GM18519 (cell line): ENCODE measurements around the gene LARP1.

Experiments used
- ATAC-seq: cut with Tn5 transposase; IDR thresholded peaks from one replicate; pipeline ENCODE4 v1.9.1; 2021; ENCODE audit warnings: mild to moderate bottlenecking, moderate library complexity; ENCODE audit not compliant: unreplicated experiment, low FRiP score

LARP1 gene

DNA sequence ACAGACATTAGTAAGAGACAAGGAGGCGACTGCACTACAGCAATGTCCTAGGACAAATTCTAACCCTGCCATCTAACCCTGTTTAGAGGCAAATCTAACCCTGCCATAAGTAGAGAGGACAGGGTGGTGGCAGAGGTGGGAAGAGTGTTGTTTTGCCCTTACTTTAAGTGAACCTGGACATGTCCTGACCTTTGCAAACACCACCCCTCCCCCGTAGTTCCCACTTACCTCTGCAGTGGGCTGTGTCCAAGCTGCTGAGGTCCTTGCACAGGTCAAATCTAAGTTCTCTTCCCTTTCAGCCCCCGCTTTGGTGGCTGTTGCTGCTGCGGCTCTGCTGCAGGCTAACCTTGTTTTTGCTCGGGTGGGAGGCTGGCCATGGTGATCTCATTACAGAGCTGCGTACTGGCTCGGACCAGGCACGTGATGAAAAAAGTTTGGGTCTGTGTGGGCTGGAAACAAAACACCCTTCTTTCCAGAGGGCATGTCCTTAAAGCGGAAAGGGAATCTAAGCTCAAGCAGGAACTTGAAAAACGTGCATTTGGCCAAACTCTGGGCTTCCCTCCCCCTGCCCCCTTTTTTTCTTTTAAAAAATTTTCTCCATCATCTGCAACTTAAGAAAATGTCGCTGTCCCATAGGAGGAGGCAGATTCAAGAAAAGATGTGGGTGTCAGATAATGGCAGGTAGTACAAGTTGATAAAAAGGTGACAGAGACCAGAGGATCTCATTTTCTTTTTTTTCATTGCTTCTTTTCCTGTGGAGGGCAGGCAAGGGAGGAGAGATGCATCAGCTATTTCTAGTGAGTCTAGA is 95.3 kb downstream of the LARP1 start, which contains the start of gene FAXDC2:
TSS of gene FAXDC2 (minus strand) at position 349 of the 808 bp plus-strand sequence. CDS start 12,425 bp downstream, outside the sequence.
- ATAC-seq: peak; percentile 55

DNA sequence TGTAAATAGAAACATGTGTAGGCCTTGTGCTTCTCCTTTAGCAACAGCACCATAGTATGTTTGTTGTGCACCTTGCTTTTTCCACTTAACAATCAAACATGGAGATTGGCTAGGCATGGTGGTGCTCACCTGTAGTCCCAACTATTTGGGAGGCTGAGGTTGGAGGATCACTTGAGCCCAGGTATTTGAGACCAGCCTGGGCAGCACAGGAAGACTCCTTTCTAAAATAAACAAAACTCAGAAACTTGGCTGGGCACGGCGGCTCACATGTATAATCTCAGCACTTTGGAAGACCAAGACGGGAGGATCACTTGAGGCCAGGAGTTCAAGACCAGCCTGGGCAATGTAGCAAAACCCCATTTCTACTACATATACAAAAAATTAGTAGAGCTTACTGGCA is 96.2 kb downstream of the LARP1 start:
- ATAC-seq: no peak

DNA sequence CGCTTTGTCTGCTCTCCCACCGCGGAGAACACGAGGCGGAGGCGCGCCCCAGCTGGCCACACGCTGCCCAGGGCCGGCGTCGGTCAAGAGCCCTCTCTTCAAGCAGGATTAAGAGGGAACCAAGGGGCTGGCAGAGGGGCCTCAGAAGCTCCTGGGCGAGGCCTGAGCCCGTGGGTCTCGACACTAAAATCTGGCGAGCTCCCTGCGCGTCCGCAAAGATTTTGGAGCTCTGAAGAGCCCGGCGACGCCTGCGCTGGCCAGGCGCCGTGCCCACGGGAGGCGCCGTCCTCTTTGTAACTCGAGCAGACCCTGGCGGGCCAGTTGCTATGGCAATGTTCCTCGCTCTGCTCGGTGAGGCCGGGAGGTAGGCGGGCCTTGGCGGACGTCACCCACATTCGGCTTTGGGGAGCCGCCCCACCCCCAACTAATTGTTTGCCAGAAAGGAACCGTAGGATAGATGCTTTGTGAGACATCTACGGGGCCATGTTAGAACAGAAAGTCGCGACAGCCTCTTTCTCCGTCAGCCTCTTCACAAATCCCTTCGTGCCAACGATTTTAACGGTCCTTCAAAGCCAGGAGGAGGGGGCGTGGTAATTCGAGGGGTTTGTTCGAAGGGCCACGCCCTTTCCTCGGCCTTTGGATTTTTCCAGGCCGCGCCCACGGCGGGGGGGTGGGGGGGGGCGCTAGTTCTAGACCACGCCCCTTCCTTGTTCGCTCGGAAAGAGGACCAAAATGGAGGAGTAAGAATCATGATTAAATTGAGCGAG is 102.5 kb downstream of the LARP1 start:
- peak; percentile 51 for ATAC-seq

DNA sequence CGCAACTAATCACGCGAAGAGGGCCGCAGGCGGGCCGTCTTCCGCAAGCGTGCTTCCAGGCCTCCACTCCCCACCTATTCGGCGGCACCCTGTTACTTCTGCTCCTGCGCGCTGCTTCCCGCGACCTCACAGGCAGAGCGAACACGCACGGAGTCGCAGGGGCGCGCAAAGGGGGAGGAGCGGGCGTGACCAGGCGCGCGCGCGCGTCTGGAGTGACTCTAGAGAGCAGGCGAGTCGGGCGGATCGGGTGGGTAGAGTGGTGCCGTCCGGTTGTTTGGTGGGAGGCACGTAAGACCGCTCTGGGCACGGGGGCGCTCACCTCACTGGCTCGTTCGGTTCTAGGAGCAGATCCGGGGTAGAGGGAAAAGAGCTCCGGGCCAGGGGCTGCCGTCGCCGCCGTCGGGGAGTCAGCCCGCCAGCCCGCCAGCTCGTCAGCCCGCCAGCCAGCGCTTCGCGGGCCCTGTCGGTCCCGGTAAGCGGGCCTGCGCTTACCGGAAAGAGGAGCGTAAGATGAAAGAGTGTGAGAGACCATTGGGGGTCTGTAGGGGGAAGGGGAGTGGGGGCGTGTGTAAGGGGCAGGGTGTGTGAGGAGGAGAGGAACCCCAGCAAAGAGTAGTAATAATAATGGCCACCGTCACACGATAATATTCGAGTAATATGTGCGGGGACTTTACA is 103.3 kb downstream of the LARP1 start, which contains the start of gene CNOT8:
TSS of gene CNOT8 (plus strand) at position 331 of the 675 bp plus-strand sequence. CDS start 4,652 bp downstream, outside the sequence.
- ATAC-seq: peak; percentile 61

DNA sequence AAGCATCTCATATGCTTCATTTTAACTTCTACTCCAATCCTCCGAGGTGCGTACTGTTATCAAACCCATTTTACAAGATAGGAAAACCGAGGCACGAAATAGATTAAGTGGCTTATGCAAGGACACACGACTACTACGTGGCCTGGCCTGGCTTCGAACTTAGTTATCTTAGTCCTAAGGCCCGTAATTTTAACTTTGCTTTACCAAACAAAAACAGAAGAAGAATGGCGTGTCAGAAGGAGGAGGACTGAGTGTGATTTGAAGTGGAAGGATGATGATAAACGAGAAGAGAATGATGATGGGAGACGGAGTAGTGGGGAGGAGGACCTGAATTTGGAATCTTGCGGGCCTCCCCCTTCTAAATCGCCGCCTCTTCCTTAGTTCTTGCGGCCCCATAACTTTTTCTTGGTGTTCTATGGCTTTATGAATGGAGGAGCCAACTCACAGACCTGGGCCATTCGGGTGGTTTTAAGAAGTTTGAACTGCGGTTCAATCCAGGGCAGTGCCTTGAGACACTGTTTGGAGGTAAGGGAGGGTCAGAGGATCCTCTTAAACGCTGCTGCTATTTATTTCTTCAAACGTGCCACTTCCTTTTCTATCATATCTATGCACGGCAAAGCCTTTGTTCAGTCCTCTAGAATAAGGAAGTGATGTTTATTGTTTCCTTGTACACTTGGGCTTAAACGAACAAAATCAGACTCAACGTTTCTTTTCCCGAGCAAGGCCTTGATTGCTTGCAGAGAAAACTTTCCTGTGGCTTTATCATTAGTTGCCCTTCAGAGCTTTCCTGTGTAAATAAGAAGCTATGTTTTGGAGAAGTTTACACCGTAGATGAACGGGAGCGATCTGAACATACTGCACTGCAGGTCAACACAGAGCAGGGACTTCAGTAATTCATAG is 104.0 kb downstream of the LARP1 start:
- peak; percentile 27 for ATAC-seq

DNA sequence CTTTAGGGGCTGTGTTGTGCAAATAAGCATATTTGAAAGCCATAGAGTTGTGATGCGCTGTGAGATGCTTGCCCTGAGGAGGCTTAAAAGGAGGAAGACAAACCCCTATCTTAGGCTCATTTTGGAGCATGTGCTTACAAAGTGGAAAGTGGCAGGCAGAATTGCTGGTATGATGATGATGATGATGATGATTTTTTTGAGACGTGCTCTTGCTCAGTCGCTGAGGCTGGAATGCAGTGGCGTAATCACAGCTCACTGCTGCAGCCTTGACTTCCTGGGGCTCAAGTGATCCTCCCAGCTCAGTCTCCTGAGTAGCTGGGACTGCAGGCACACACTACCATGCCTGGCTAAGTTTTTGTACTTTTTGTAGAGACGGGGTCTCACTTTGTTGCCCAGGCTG is 104.9 kb downstream of the LARP1 start:
- ATAC-seq: no peak

DNA sequence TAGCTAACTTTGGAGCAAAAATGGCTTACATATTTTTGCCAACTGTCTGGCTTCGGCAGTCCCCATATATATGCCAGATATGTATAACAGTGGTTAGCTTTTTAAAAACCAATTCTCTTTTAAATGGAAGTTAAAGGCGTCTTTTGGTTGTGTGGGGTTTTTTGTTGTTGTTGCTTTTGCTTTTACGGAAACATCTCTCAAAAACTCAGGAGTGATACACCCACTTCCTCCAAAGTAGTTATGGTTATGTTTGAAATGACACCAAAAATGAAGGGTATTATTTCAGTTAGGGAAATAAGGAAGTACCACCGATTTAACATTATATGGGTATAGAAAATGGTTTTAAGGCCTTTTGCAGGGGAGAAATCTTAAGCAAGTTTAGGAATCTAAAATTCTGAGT is 105.6 kb downstream of the LARP1 start:
- ATAC-seq: no peak

DNA sequence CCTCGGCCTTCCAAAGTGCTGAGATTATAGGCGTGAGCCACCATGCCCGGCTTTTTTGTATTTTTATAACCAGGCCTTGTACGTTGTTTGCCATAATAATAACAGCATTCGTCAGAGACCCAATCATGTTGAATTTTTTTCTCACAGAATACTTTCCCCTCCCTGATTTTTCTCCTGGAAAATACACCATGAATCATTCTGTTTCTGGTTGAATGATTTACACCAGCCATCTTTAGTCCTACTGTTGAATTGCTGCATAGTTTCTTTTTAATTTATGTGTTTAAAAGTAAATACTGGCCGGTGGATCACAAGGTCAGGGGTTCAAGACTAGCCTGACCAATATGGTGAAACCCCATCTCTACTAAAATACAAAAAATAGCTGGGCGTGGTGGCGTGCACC is 106.8 kb downstream of the LARP1 start:
- ATAC-seq: no peak

DNA sequence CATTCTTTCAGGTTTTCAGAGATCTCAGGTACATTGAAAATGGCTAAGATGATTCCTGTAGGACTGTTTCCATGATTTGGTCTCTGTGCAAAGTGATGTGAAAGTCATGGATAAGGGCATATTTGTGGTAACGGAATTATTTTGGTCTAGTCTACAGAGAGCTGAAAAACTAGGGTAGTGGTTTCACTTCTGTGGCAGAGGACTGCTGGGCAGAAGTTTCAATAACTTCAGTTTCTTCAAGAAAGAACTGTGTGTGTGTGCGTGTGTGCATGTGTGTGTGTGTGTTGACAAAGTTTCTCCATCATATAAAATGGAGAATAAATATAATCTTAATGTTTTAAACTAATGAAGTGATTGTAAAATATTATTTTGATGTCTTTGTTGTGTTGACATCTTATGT is 107.6 kb downstream of the LARP1 start:
- ATAC-seq: no peak

DNA sequence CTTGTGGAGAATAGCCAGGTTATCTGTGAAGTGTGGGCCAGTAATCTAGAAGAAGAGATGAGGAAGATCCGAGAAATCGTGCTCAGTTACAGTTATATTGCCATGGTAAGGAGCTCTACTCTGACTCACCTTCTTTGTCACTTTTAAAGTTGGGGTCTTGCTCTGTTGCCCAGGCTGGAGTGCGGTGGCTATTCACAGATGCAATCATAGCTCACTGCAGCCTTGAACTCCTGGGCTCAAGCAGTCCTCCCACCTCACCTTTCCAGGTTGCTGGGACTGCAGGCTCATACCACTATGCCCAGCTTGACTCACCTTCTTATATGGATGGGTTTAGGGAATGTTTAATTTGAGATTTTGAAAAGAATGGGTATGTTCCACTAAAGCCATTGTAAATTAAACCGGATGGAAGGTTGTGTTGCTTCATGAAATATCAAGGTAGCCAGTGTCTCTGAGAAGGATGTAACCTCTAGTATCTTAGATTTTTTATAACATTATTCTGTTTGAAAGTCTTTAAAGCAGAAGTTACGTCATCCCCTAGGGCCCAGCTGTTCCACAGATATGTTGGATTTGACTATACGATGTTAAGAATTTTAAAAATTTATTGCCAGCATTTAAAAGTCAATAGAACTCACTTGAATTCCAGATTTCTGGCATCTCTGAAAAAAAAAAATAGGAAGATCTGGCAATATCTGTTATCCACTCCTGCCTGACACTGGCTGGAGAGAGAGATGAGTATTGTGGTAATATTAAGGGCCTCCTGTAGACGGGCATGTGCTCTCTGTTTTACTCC is 108.3 kb downstream of the LARP1 start:
- ATAC-seq: no peak

DNA sequence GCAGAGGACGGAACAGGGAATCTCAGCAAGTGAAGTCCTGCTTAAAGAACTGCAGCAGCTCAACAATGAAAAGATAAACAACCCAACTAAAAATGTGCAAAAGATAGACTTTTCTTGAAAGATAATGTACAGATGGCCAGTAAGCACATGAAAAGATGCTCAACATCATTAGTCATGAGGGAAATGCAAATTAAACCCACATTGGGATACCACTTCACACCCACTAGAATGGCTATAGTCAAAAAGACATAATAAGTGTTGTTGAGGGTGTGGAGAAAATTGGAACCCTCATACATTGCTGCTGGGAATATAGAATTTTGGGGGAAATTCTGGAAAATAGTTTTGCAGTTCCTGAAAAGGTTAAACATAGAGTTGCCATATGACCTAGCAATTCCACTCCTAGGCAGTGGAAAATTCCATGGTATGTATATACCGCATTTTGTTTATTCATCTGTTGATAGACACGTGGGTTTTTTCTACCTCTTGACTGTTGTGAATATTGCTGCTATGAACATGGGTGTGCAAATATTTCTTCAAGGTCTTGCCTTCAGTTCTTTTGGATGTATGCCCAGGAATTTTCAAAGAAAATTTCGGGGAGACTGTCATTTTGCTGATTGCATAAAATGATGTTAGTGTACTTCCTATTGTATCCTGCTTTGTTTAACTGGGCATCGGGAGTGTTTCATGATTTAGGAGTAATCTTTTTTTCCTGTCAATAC is 110.4 kb downstream of the LARP1 start:
- no peak for ATAC-seq

DNA sequence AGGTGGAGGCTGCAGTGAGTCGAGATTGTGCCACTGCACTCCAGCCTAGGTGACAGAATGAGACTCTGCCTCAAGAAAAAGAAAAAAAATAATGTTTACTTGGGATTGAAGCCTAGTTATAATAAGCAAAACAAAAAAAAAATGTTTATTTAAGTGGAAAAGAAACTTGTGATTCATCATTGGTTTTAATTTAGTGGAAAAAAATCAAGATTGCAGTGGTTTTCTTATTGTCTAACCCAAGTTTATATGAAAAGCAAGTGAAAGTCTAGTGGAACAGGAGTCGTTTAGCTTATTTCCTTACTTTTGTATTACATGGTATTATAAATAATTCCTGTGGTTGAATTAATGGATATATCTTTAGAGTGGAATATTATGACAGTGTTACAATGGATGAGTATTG is 111.7 kb downstream of the LARP1 start:
- no peak for ATAC-seq
